ENCODE results near the gene ACTL7B. TPM values are rescaled to one million over a fixed set of nuclear protein-coding genes. Genes with fewer than 3 reads are reported as not detected.

ACTL7B gene
- total and polyA plus RNA-seq, 2 of the 4 experiments (the other 2 are of a cell fraction) = not detected

DNA sequence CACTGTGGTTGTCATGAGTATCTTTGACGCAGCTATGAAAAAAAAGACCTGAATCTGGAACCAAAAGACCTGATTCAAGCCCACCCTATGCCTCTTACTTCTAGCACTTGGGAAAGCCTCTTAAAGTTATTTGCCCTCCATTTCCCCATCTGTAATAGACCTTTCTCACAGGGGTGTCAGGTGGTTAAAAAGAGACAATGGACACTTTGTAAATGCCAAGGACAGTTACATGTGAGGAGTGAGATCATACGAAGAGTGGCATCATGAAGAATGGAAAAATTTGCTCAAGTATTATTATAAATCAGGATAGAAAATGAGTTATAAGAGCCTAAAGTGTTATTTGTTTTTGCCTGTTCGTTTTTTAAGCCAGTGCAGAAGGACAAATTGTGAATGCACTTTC, 46.5 kb downstream of the ACTL7B start:
- Histone ChIP-seq H2BK5ac (ENCODE audit: low read depth, low read length, poor library complexity, severe bottlenecking) (no peak overlapping the region), H3K36me3 (ENCODE audit: control insufficient read depth, insufficient read depth, low read length) (no peaks in the 10 kb centered on the region), H3K56ac (ENCODE audit: extremely low read depth, insufficient read depth, low read length) (no peak overlapping the region), H2BK120ac (ENCODE audit: low read depth, low read length) (no peak overlapping the region), H4K5ac (ENCODE audit: low read depth, low read length) (no peak overlapping the region), H3K4me1 (ENCODE audit: control insufficient read depth, insufficient read depth, low read length) (no peaks in the 10 kb centered on the region), H3K27ac (ENCODE audit: insufficient read depth, low read length) (no peak overlapping the region), H3K9ac (ENCODE audit: low read depth, low read length) (no peak overlapping the region), H3K27me3 (ENCODE audit: control insufficient read depth, insufficient read depth, low read length) (peaks cover 4% of the 10 kb centered on the region; the same call in 1 of the 2 replicates), H3K4me3 (ENCODE audit: insufficient read depth, low read depth, low read length) (no peak overlapping the region), H3K14ac (replicated peaks; ENCODE audit: low read depth, low read length) (no peak overlapping the region), H3K23ac (ENCODE audit: low read depth, low read length) (no peak overlapping the region), H2AK9ac (replicated peaks; ENCODE audit: low read depth, low read length, poor library complexity) (no peak overlapping the region), H2BK15ac (ENCODE audit: low read depth, low read length) (no peak overlapping the region), H4K91ac (ENCODE audit: insufficient read depth, low read depth, low read length) (no peak overlapping the region), H4K20me1 (ENCODE audit: insufficient read depth, low read length) (no peaks in the 10 kb centered on the region), H2AK5ac (ENCODE audit: low read depth, low read length) (no peak overlapping the region), H3K79me1 (ENCODE audit: low read depth in 1 of 2, low read length in 2 of 2) (no peaks in the 10 kb centered on the region), H3K9me1 (ENCODE audit: insufficient read depth, low read length) (no peaks in the 10 kb centered on the region; the same call in 1 of the 2 replicates), H3K4me2 (ENCODE audit: low read depth, low read length) (no peak overlapping the region), H3K18ac (ENCODE audit: low read depth, low read length) (no peak overlapping the region), H4K8ac (ENCODE audit: low read depth in 2 of 2, low read length in 2 of 2) (no peak overlapping the region), H3K4ac (ENCODE audit: low read depth, low read length) (no peak overlapping the region), H2AFZ (replicated peaks; ENCODE audit: low read length, poor library complexity) (no peak overlapping the region), H2BK20ac (ENCODE audit: low read depth, low read length) (no peak overlapping the region), H3K9me3 (ENCODE audit: control insufficient read depth, insufficient read depth, low read length) (no peaks in the 10 kb centered on the region)
- intact Hi-C loops (cut with micrococcal nuclease) (no loop called here), dilution Hi-C loops (cut with HindIII; ENCODE audit: low sequenced_read_pairs, unreplicated experiment) (no loop called here), in situ Hi-C loops (cut with MboI; ENCODE audit: low sequenced_read_pairs) (no loop called here)
- DNase-seq (no peak), ATAC-seq (ENCODE audit: low read depth) (no peak)
- POLR2A ChIA-PET (ENCODE audit: unreplicated experiment) = no interaction called here
- TF ChIP-seq RAD21 (IDR thresholded peaks at IDR 0.05; ENCODE audit: low read length) = no peak
- no peak for TF ChIP-seq CHD1 (IDR thresholded peaks at IDR 0.05; ENCODE audit: low read depth, low read length)
- no CpG with 5 or more reads among the region's 3 CpGs for WGBS, 2 experiments (ENCODE audit: extremely low coverage in 2 of 2, insufficient read length in 1 of 2)
- CTCF ChIA-PET = no interaction called here
- BruUV-seq (replicated peaks) = no TSS peak

Small RNA genes within 50 kb of the gene (microRNA-seq; reads per million reads assigned to microRNA genes)
- gene AL359692.1 (ENCODE audit: insufficient read depth, insufficient read length) = not detected

Small RNA genes within 50 kb of the gene (small RNA-seq; reads per million reads assigned to genes)
- gene AL359692.1 = 0 reads per million in 5 experiments

Other genes with a start within 250 kb of the ACTL7B start
- gene ACTL7A, start 6.3 kb upstream of the ACTL7B start, total RNA-seq (2012; rRNA removed) = not detected in 2 replicates
- not detected in 2 replicates for gene ACTL7A, start 6.3 kb upstream of the ACTL7B start, polyA plus RNA-seq (2012; rRNA removed)
- 39.7 and 43.2 TPM in 2 replicates for gene ELP1, start 78.1 kb upstream of the ACTL7B start, total RNA-seq (2012; rRNA removed)
- 15.3 and 20.0 TPM in 2 replicates for gene ELP1, start 78.1 kb upstream of the ACTL7B start, polyA plus RNA-seq (2012; rRNA removed)
- gene ABITRAM, start 78.4 kb upstream of the ACTL7B start, total RNA-seq (2012; rRNA removed) = 8.6 TPM in 2 replicates
- 8.8 and 10.3 TPM in 2 replicates for gene ABITRAM, start 78.4 kb upstream of the ACTL7B start, polyA plus RNA-seq (2012; rRNA removed)
- gene CTNNAL1, start 157.5 kb upstream of the ACTL7B start, total RNA-seq (2012; rRNA removed) = 131 and 186 TPM in 2 replicates
- 60.4 and 72.3 TPM in 2 replicates for gene CTNNAL1, start 157.5 kb upstream of the ACTL7B start, polyA plus RNA-seq (2012; rRNA removed)

Measured in IMR-90 (cell line).